PFSK-1 (cell line): ENCODE results near the gene PHACTR3.

Source experiments
- FOXP2 ChIP-seq: optimal IDR thresholded peaks from 2 replicates; pipeline ENCODE3; 2011; ENCODE audit warnings: borderline replicate concordance, control low read depth, inconsistent platforms; ENCODE audit not compliant: insufficient read depth; ENCODE audit errors: extremely low read length, extremely low read depth
- POLR2AphosphoS5 ChIP-seq: IDR thresholded peaks from 2 replicates; pipeline ENCODE4 v1.6.1; 2012; ENCODE audit warnings: low read depth, mild to moderate bottlenecking, control low read depth, low read length, moderate library complexity
- REST ChIP-seq, 2 experiments: IDR thresholded peaks; 2 replicates each; pipeline versions ENCODE4 v1.6.1 to v1.8.0; 2011 to 2012; ENCODE audit warnings: low read depth in 2 of 2, low read length in 2 of 2, control low read depth in 1 of 2, inconsistent platforms in 1 of 2, mild to moderate bottlenecking in 1 of 2, moderate library complexity in 1 of 2; ENCODE audit not compliant: insufficient read depth in 1 of 2
- SIN3A ChIP-seq: IDR thresholded peaks from 2 replicates; pipeline ENCODE4 v1.6.1; 2012; ENCODE audit warnings: mild to moderate bottlenecking, low read length, moderate library complexity, borderline replicate concordance; ENCODE audit not compliant: insufficient read depth
- TAF1 ChIP-seq: IDR thresholded peaks from 2 replicates; pipeline ENCODE4 v1.6.1; 2012; ENCODE audit warnings: low read length, control low read depth, borderline replicate concordance; ENCODE audit not compliant: insufficient read depth

The PHACTR3 gene

GRCh38 chr20:59708326-59708725 lies 104.0 kb downstream of the PHACTR3 start:
- TF ChIP-seq FOXP2 (no peak), POLR2AphosphoS5 (no peak), REST (IDR thresholded peaks at IDR 0.05; ENCODE audit: insufficient read depth in 1 of 2, low read depth in 2 of 2, low read length in 2 of 2) (no peak), SIN3A (no peak), TAF1 (no peak)

GRCh38 chr20:59709636-59710035 lies 105.3 kb downstream of the PHACTR3 start:
- TF ChIP-seq REST (IDR thresholded peaks at IDR 0.05; ENCODE audit: insufficient read depth in 1 of 2, low read depth in 2 of 2, low read length in 2 of 2) = no peak
- no peak for TF ChIP-seq FOXP2
- TF ChIP-seq POLR2AphosphoS5 = no peak
- TF ChIP-seq TAF1 = no peak
- no peak for TF ChIP-seq SIN3A

- TF ChIP-seq TAF1 = no peak
- no peak for TF ChIP-seq FOXP2
- TF ChIP-seq POLR2AphosphoS5 = no peak
- no peak for TF ChIP-seq REST (IDR thresholded peaks at IDR 0.05; ENCODE audit: insufficient read depth in 1 of 2, low read depth in 2 of 2, low read length in 2 of 2)
- no peak for TF ChIP-seq SIN3A
Observed at GRCh38 chr20:59718071-59718470, 113.7 kb downstream of the PHACTR3 start.

GRCh38 chr20:59718751-59719150 lies 114.4 kb downstream of the PHACTR3 start:
- no peak for TF ChIP-seq POLR2AphosphoS5
- TF ChIP-seq SIN3A = no peak
- no peak for TF ChIP-seq TAF1
- TF ChIP-seq REST (IDR thresholded peaks at IDR 0.05; ENCODE audit: insufficient read depth in 1 of 2, low read depth in 2 of 2, low read length in 2 of 2) = no peak
- TF ChIP-seq FOXP2 = no peak

- no peak for TF ChIP-seq REST (IDR thresholded peaks at IDR 0.05; ENCODE audit: insufficient read depth in 1 of 2, low read depth in 2 of 2, low read length in 2 of 2)
- TF ChIP-seq FOXP2 = no peak
- TF ChIP-seq TAF1 = no peak
- TF ChIP-seq SIN3A = no peak
- no peak for TF ChIP-seq POLR2AphosphoS5
Observed at GRCh38 chr20:59720013-59720412, 115.7 kb downstream of the PHACTR3 start.
